ENCODE data around the gene PKN1. TPM values are rescaled to one million over a fixed set of nuclear protein-coding genes. Genes with fewer than 3 reads are reported as not detected.

The PKN1 gene
- total and polyA plus RNA-seq, 9 of the 15 experiments (the other 6 are each of a cell fraction or from before 2014, with no cell fraction given) = 0.30 to 228 (median 77.5) TPM

DNA sequence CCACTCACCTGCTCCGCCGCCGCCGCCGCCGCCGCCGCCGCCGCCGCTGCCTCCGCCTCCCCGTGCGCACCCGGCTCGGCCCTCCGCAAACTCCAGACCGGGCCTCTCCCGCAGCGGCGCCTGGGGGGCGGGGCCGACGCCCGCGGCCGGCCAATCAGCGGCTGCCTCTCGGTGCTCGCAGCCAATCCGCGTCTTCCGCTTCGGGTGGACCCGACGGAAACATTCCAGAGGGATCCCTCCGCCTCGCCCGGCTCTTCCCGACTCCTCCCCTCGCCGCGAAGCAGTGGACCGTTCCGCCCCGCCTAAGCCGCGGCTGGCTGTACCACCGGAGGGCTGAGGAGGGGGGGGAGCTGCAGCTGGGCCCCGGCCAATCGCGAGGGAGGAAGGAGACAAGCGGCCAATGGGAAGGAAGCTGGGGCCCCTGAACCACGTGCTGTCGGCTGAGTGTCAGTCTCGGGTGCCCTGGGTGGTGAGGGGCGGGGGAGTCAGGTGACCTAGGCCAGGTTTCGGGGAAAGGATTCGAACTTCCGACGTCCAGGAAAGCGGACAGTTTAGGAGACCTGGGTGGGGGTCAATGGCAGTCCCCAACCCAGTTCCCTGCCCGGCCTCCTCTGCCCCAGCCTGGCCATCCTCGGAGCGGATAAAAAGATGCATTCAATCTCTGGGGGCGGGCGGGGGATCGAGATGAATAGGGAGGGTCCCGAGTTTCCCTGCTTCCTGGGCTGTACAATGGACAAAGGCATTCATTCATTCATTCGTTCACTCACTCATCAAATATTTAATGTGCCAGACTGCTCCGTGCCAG is 63.1 kb downstream of the PKN1 start, which contains the start of gene GIPC1 (continued):
- TF ChIP-seq, protein P1, sequence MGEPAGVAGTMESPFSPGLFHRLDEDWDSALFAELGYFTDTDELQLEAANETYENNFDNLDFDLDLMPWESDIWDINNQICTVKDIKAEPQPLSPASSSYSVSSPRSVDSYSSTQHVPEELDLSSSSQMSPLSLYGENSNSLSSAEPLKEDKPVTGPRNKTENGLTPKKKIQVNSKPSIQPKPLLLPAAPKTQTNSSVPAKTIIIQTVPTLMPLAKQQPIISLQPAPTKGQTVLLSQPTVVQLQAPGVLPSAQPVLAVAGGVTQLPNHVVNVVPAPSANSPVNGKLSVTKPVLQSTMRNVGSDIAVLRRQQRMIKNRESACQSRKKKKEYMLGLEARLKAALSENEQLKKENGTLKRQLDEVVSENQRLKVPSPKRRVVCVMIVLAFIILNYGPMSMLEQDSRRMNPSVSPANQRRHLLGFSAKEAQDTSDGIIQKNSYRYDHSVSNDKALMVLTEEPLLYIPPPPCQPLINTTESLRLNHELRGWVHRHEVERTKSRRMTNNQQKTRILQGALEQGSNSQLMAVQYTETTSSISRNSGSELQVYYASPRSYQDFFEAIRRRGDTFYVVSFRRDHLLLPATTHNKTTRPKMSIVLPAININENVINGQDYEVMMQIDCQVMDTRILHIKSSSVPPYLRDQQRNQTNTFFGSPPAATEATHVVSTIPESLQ (CRISPR knock-in tag; IDR thresholded peaks at IDR 0.05) = no peak
- TF ChIP-seq HNRNPLL (IDR thresholded peaks at IDR 0.05; ENCODE audit: low read depth, low read length, poor library complexity, severe bottlenecking) (peak; percentile 85), L3MBTL2 (IDR thresholded peaks at IDR 0.05) (peak; percentile 98)

GRCh38 chr19:14496834-14497227 is 63.7 kb downstream of the PKN1 start:
- POLR2A ChIA-PET = interaction anchor here (1.5 to 2.1 kb wide), 5 partner anchors 10 to 20 kb away, joined by 5 to 11 read pairs (median 7); no protein-coding TSS in a partner anchor
- Histone ChIP-seq H3K4me3 (peak overlapping the region; percentile 68; the same call in 1 of the 2 replicates), H3K9me1 (ENCODE audit: control insufficient read depth, insufficient read depth, low read length) (no peaks in the 10 kb centered on the region), H3K4me1 (replicated peaks in 1 of 2; ENCODE audit: control insufficient read depth in 2 of 2, insufficient read depth in 2 of 2, low read length in 2 of 2) (peaks cover 16 to 29% of the 10 kb centered on the region in 2 experiments; a peak in 4 of 5 replicates), H3K79me2 (ENCODE audit: control insufficient read depth, insufficient read depth, low read length) (peaks cover 5% of the 10 kb centered on the region; the same call in 2 of the 3 replicates), H3K27ac (ENCODE audit: extremely low read depth, low read depth, low read length) (peak overlapping the region; percentile 59), H2AFZ (ENCODE audit: low read depth, low read length) (peak overlapping the region; percentile 93), H3K27me3 (ENCODE audit: control insufficient read depth in 2 of 2, insufficient read depth in 2 of 2, low read length in 2 of 2) (no peaks in the 10 kb centered on the region), H3K9me3 (replicated peaks; ENCODE audit: control insufficient read depth, insufficient read depth, low read depth, low read length) (no peaks in the 10 kb centered on the region), H4K20me1 (replicated peaks; ENCODE audit: control insufficient read depth, insufficient read depth, low read length) (no peaks in the 10 kb centered on the region), H3K4me2 (ENCODE audit: insufficient read depth, low read length) (peak overlapping the region; percentile 82), H3K36me3 (ENCODE audit: control insufficient read depth, insufficient read depth, low read length) (no peaks in the 10 kb centered on the region), H3K9ac (ENCODE audit: insufficient read depth in 1 of 2, low read depth in 2 of 2, low read length in 2 of 2) (peak overlapping the region; percentile 58 to 84; a peak in 3 of 4 replicates)
- BruUV-seq (replicated peaks) = no TSS peak
- no peak for FAIRE-seq
- ATAC-seq = no peak
- DNase-seq (ENCODE audit: extremely low read depth in 1 of 4, low spot score in 3 of 4) = peak in 1 of 4 experiments; percentile 40
- 22% methylated on average over 7 of the region's 7 CpGs for WGBS (ENCODE audit: insufficient coverage, low coverage, missing lambda C conversion rate)
- in situ Hi-C loops (cut with MboI) (no loop called here), intact Hi-C loops (cut with micrococcal nuclease) (no loop called here)
- CTCF ChIA-PET (ENCODE audit: low intra/inter-chr PET ratio) = interaction anchor here (0.6 kb wide), 1 partner anchor 11 kb away, joined by 3 read pairs; no protein-coding TSS in a partner anchor
- 0 out of 2 replicates have a peak, but pooled peaks have one; percentile 16 for TF ChIP-seq FOXP4 (CRISPR knock-in tag; IDR thresholded peaks at IDR 0.05; ENCODE audit: borderline replicate concordance)
- TF ChIP-seq NBN (IDR thresholded peaks at IDR 0.05; ENCODE audit: low read depth) = 0 out of 2 replicates have a peak, but pooled peaks have one; percentile 15
- TF ChIP-seq ZNF431 (CRISPR knock-in tag; IDR thresholded peaks at IDR 0.05) = no peak
- TF ChIP-seq SMC3 (conservative IDR thresholded peaks at IDR 0.05; ENCODE audit: insufficient read depth, low read depth, low read length) = no peak
- TF ChIP-seq KDM1A (IDR thresholded peaks at IDR 0.05) = peak in 1 of 2 experiments; percentile 18; a peak in 1 of 4 replicates
- no peak for TF ChIP-seq PCBP2 (IDR thresholded peaks at IDR 0.05; ENCODE audit: low read depth, low read length, poor library complexity, severe bottlenecking)
- 0 out of 2 replicates have a peak, but pooled peaks have one; percentile 37 for TF ChIP-seq FOXK1 (CRISPR knock-in tag; IDR thresholded peaks at IDR 0.05; ENCODE audit: borderline replicate concordance)
- TF ChIP-seq ZEB2 (IDR thresholded peaks at IDR 0.05) = peak; percentile 19; the same call in 1 of the 2 replicates
- TF ChIP-seq, protein P2, sequence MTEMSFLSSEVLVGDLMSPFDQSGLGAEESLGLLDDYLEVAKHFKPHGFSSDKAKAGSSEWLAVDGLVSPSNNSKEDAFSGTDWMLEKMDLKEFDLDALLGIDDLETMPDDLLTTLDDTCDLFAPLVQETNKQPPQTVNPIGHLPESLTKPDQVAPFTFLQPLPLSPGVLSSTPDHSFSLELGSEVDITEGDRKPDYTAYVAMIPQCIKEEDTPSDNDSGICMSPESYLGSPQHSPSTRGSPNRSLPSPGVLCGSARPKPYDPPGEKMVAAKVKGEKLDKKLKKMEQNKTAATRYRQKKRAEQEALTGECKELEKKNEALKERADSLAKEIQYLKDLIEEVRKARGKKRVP (CRISPR knock-in tag; IDR thresholded peaks at IDR 0.05) = no peak
- 0 out of 2 replicates have a peak, but pooled peaks have one; percentile 19 for TF ChIP-seq CBFA2T3 (IDR thresholded peaks at IDR 0.05)
- TF ChIP-seq SUPT5H (IDR thresholded peaks at IDR 0.05) = no peak
- TF ChIP-seq CBX5 (IDR thresholded peaks at IDR 0.05; ENCODE audit: borderline replicate concordance, low read depth) = no peak
